ENCODE results near the gene RASA2.

RASA2 gene

DNA sequence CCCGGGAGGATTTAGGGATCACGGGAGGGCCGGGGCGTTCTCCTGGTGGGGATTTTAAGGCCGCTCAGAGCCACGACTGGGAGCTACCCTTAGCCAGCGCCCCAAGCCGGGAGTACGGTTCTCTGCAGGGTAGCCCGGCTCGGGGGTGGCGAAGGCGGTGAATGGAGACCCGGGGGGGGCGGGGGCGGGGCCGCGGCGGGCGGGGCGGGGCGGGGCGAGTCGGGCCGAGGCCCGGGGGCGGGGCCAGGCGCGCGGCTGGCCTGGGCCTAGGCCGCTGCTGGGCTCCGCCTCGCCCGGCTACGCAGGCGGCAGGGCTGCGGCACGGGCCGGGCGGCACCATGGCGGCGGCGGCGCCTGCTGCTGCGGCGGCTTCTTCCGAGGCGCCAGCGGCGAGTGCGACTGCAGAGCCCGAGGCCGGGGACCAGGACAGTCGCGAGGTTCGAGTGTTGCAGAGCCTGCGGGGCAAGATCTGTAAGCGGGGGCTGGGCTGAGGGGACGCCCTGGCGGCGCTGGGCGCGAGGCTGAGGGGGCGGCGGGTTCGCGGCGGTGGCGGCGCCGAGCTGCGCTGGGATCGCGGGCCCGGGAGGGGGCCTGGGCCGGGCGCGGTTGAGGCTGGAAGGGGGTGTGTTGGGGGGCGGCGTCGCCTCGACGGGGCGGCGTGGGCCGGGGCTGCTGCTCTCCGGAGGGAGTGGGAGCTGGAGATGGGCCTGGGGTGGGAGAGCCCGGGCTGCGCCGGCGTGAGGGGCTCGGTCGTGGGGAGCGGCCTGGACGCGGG, at the start of gene RASA2:
Gene RASA2, plus strand, starts transcription at position 282 of the 775 bp plus-strand sequence. Its CDS starts 57 bp downstream, at position 339.
- no peaks in the 10 kb centered on the region for H3K9me2 ChIP-seq (replicated peaks; ENCODE audit: low read depth, low read length)
- H3K9me3 ChIP-seq (ENCODE audit: insufficient read depth, low read depth, low read length), result no peaks in the 10 kb centered on the region
- TF ChIP-seq EZH2phosphoT487 (IDR thresholded peaks at IDR 0.05; ENCODE audit: borderline replicate concordance), result no peak
- TF ChIP-seq, protein P1, sequence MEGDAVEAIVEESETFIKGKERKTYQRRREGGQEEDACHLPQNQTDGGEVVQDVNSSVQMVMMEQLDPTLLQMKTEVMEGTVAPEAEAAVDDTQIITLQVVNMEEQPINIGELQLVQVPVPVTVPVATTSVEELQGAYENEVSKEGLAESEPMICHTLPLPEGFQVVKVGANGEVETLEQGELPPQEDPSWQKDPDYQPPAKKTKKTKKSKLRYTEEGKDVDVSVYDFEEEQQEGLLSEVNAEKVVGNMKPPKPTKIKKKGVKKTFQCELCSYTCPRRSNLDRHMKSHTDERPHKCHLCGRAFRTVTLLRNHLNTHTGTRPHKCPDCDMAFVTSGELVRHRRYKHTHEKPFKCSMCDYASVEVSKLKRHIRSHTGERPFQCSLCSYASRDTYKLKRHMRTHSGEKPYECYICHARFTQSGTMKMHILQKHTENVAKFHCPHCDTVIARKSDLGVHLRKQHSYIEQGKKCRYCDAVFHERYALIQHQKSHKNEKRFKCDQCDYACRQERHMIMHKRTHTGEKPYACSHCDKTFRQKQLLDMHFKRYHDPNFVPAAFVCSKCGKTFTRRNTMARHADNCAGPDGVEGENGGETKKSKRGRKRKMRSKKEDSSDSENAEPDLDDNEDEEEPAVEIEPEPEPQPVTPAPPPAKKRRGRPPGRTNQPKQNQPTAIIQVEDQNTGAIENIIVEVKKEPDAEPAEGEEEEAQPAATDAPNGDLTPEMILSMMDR (conservative IDR thresholded peaks at IDR 0.05; ENCODE audit: low read length), result no peak
- no peaks in the 10 kb centered on the region for H3K36me3 ChIP-seq (ENCODE audit: insufficient read depth, low read length)
- H3K9ac ChIP-seq (ENCODE audit: low read depth, low read length, poor library complexity, severe bottlenecking), result peak within 1 kb of the TSS; percentile 80
- H3K79me2 ChIP-seq (ENCODE audit: insufficient read depth, low read length), result peaks cover 40% of the 10 kb centered on the region
- peaks cover 14% of the 10 kb centered on the region for H3K27me3 ChIP-seq (ENCODE audit: insufficient read depth, low read length, poor library complexity, severe bottlenecking)
- H3K4me3 ChIP-seq (ENCODE audit: low read length, poor library complexity, severe bottlenecking), result peak within 1 kb of the TSS; percentile 80
- peak within 1 kb of the TSS; percentile 83 for H3K4me2 ChIP-seq (ENCODE audit: low read depth, low read length, poor library complexity, severe bottlenecking)
- H3K4me1 ChIP-seq (ENCODE audit: insufficient read depth, low read length, poor library complexity, severe bottlenecking), result peaks cover 54% of the 10 kb centered on the region
- peaks cover 35% of the 10 kb centered on the region for H4K20me1 ChIP-seq (ENCODE audit: insufficient read depth, low read length, poor library complexity, severe bottlenecking)
- peak within 1 kb of the TSS; percentile 85 for H2AFZ ChIP-seq (ENCODE audit: low read length)
- peaks cover 11% of the 10 kb centered on the region; the same call in 1 of the 2 replicates for H3F3A ChIP-seq (ENCODE audit: low read depth)

DNA sequence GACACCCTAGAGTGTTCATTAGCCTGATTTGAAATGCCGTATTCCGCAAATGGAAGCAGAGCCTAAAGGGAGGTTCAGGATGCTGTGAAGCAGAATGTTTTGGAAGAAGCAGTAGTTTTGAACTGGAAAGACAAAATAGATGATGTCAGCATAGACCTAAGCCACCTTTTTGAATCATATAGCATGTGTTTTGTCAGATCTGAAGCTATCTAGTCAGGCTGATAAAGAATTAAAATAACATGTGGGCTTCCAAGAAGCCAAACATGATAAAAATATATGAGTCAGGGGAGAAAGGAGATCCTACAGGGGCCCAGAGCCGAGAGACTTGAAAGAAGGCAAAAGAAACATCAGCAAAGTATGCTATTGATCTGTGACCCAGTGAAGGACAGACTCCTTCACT, 47.2 kb upstream of the RASA2 start:
- Histone ChIP-seq H3K4me3 (ENCODE audit: low read length, poor library complexity, severe bottlenecking) (no peak overlapping the region), H2AFZ (ENCODE audit: low read length) (peak overlapping the region; percentile 57; the same call in 1 of the 2 replicates), H3K9me2 (replicated peaks; ENCODE audit: low read depth, low read length) (no peaks in the 10 kb centered on the region), H3K27me3 (ENCODE audit: insufficient read depth, low read length, poor library complexity, severe bottlenecking) (no peaks in the 10 kb centered on the region), H3K9ac (ENCODE audit: low read depth, low read length, poor library complexity, severe bottlenecking) (no peak overlapping the region), H3K36me3 (ENCODE audit: insufficient read depth, low read length) (no peaks in the 10 kb centered on the region), H3K9me3 (ENCODE audit: insufficient read depth, low read depth, low read length) (no peaks in the 10 kb centered on the region), H3F3A (ENCODE audit: low read depth) (no peaks in the 10 kb centered on the region), H3K79me2 (ENCODE audit: insufficient read depth, low read length) (no peaks in the 10 kb centered on the region), H4K20me1 (ENCODE audit: insufficient read depth, low read length, poor library complexity, severe bottlenecking) (no peaks in the 10 kb centered on the region), H3K4me2 (ENCODE audit: low read depth, low read length, poor library complexity, severe bottlenecking) (no peak overlapping the region), H3K4me1 (ENCODE audit: insufficient read depth, low read length, poor library complexity, severe bottlenecking) (no peaks in the 10 kb centered on the region)
- TF ChIP-seq, protein P1 (conservative IDR thresholded peaks at IDR 0.05; ENCODE audit: low read length), result no peak
- no peak for TF ChIP-seq EZH2phosphoT487 (IDR thresholded peaks at IDR 0.05; ENCODE audit: borderline replicate concordance)

GRCh38 chr3:141440942-141441341, 45.9 kb upstream of the RASA2 start:
- Histone ChIP-seq H3K27me3 (ENCODE audit: insufficient read depth, low read length, poor library complexity, severe bottlenecking) (no peaks in the 10 kb centered on the region), H3K9ac (ENCODE audit: low read depth, low read length, poor library complexity, severe bottlenecking) (no peak overlapping the region), H2AFZ (ENCODE audit: low read length) (peak overlapping the region; percentile 72), H3K9me3 (ENCODE audit: insufficient read depth, low read depth, low read length) (no peaks in the 10 kb centered on the region), H3K4me2 (ENCODE audit: low read depth, low read length, poor library complexity, severe bottlenecking) (no peak overlapping the region), H3K4me1 (ENCODE audit: insufficient read depth, low read length, poor library complexity, severe bottlenecking) (no peaks in the 10 kb centered on the region), H3K4me3 (ENCODE audit: low read length, poor library complexity, severe bottlenecking) (no peak overlapping the region), H3F3A (ENCODE audit: low read depth) (no peaks in the 10 kb centered on the region), H4K20me1 (ENCODE audit: insufficient read depth, low read length, poor library complexity, severe bottlenecking) (no peaks in the 10 kb centered on the region), H3K79me2 (ENCODE audit: insufficient read depth, low read length) (no peaks in the 10 kb centered on the region), H3K36me3 (ENCODE audit: insufficient read depth, low read length) (no peaks in the 10 kb centered on the region), H3K9me2 (replicated peaks; ENCODE audit: low read depth, low read length) (no peaks in the 10 kb centered on the region)
- TF ChIP-seq, protein P1 (conservative IDR thresholded peaks at IDR 0.05; ENCODE audit: low read length), result no peak
- no peak for TF ChIP-seq EZH2phosphoT487 (IDR thresholded peaks at IDR 0.05; ENCODE audit: borderline replicate concordance)
